GM19035 (cell line): ENCODE data around the gene RPL12.

Source experiments
- ATAC-seq: cut with Tn5 transposase; IDR thresholded peaks from one replicate; pipeline ENCODE4 v1.9.1; 2021; ENCODE audit not compliant: unreplicated experiment

The RPL12 gene

GRCh38 chr9:127407492-127407843 is 43.7 kb downstream of the RPL12 start:
- ATAC-seq: no peak

GRCh38 chr9:127406799-127407491 is 44.3 kb downstream of the RPL12 start:
- ATAC-seq: no peak

- ATAC-seq: no peak
Observed at GRCh38 chr9:127405344-127406125, 45.7 kb downstream of the RPL12 start.

GRCh38 chr9:127404631-127405030 is 46.6 kb downstream of the RPL12 start:
- ATAC-seq: no peak

GRCh38 chr9:127403507-127404192 is 47.6 kb downstream of the RPL12 start:
- no peak for ATAC-seq

GRCh38 chr9:127402401-127403090 is 48.7 kb downstream of the RPL12 start:
- no peak for ATAC-seq

GRCh38 chr9:127399736-127400269 is 51.4 kb downstream of the RPL12 start:
- no peak for ATAC-seq

GRCh38 chr9:127398715-127399400 is 52.3 kb downstream of the RPL12 start:
- ATAC-seq: no peak

GRCh38 chr9:127398275-127398647 is 52.9 kb downstream of the RPL12 start:
- no peak for ATAC-seq
